Erythroblast (primary cell): ENCODE data around the gene TNFSF13B.

Experiments used
- GATA1 ChIP-seq: IDR thresholded peaks from 2 replicates; pipeline ENCODE4 v1.6.1; 2011; ENCODE audit warnings: low read depth, mild to moderate bottlenecking, control low read depth, low read length, moderate library complexity
- POLR2A ChIP-seq: IDR thresholded peaks from 2 replicates; pipeline ENCODE4 v1.6.1; 2011; ENCODE audit warnings: mild to moderate bottlenecking, low read length

- TF ChIP-seq POLR2A (no peak), GATA1 (no peak)
Observed at GRCh38 chr13:108323031-108323430, 53.5 kb downstream of the TNFSF13B start.
